ENCODE results near the gene DBNDD1. TPM values are rescaled to one million over a fixed set of nuclear protein-coding genes. Genes with fewer than 3 reads are reported as not detected.

DBNDD1 gene
- total RNA-seq, 4 donors from 2014 or later: 1.4 to 5.0 (median 3.5) TPM; not detected in 1

- DNase-seq (ENCODE audit: low spot score) (no peak), ATAC-seq (ENCODE audit: low FRiP score) (no peak)
- TF ChIP-seq CTCF (IDR thresholded peaks at IDR 0.05): no peak
These were observed 1.1 kb upstream of the DBNDD1 start for GRCh38 chr16:90020260-90020837.

GRCh38 chr16:90019543-90020259, 445 bp upstream of the DBNDD1 start:
- DNase-seq (ENCODE audit: low spot score): no peak
- peak; percentile 39 for ATAC-seq (ENCODE audit: low FRiP score)
- TF ChIP-seq CTCF (IDR thresholded peaks at IDR 0.05): no peak

- TF ChIP-seq CTCF (IDR thresholded peaks at IDR 0.05): no peak
- DNase-seq (ENCODE audit: low spot score): no peak
- peak; percentile 2 for ATAC-seq (ENCODE audit: low FRiP score)
These were observed 982 bp downstream of the DBNDD1 start for GRCh38 chr16:90018297-90018651.

GRCh38 chr16:90016339-90016950, 2.8 kb downstream of the DBNDD1 start:
- DNase-seq (ENCODE audit: low spot score) (no peak), ATAC-seq (ENCODE audit: low FRiP score) (no peak)
- no peak for TF ChIP-seq CTCF (IDR thresholded peaks at IDR 0.05)

GRCh38 chr16:90015586-90016338, 3.5 kb downstream of the DBNDD1 start:
- TF ChIP-seq CTCF (IDR thresholded peaks at IDR 0.05): no peak
- ATAC-seq (ENCODE audit: low FRiP score) (no peak), DNase-seq (ENCODE audit: low spot score) (no peak)

- ATAC-seq (ENCODE audit: low FRiP score): no peak
These were observed 6.1 kb downstream of the DBNDD1 start for GRCh38 chr16:90012991-90013745.

More at GRCh38 chr16:90012991-90013745, 6.1 kb downstream of the DBNDD1 start:
- no peak for TF ChIP-seq CTCF (IDR thresholded peaks at IDR 0.05)
- no peak for DNase-seq (ENCODE audit: low spot score)

Measured in omental fat pad (tissue), 4 donors.